HCT116 (cell line): ENCODE data around the gene CDC14A. TPM values are rescaled to one million over a fixed set of nuclear protein-coding genes. Genes with fewer than 3 reads are reported as not detected.

Experiments used
- ATAC-seq: fragments of 200-7000 bp; cut with Tn5 transposase; 2 replicates; pipeline ENCODE4 v1.9.1; 2020; ENCODE audit warnings: mild to moderate bottlenecking, moderate library complexity
- BruUV-seq: library from RNA; stranded (reverse); fragments of 400-500 nt; replicated peaks from 2 replicates; lab custom pipeline; 2021; lab: Mats Ljungman, UMichigan
- CTCF ChIA-PET: fragments of 300-600 bp; sonication (Branson Sonifier 250); formaldehyde crosslinking; loops from one replicate; lab custom pipeline; 2021; ENCODE audit warnings: antibody characterized with exemption; lab: Charles Lee
- POLR2A ChIA-PET: fragments of 300-600, 350-600 bp; sonication (Branson Sonifier 250); formaldehyde crosslinking; loops from one replicate; lab custom pipeline; 2021; ENCODE audit warnings: antibody characterized with exemption; lab: Charles Lee
- RAD21 ChIA-PET, 2 experiments: fragments of 300-600 bp; sonication (Branson Sonifier 250); formaldehyde crosslinking; loops; one replicate each; lab custom pipeline; 2023; ENCODE audit warnings: low total read pairs in 2 of 2; ENCODE audit not compliant: uncharacterized antibody in 2 of 2, unreplicated experiment in 2 of 2, low non-redundant PET in 1 of 2; lab: Charles Lee
- DNase-seq: peaks from one replicate; pipeline ENCODE4 v3.0.0-alpha.2; 2010; ENCODE audit warnings: low read depth, low spot score
- H2AFZ ChIP-seq: fragments of 200-600 bp; shearing (Covaris generic), sonication (generic); 2 replicates; pipeline ENCODE4 v1.6.1; 2017; ENCODE audit warnings: low read depth, mixed run types, mixed read lengths, antibody characterized with exemption, low read length; ENCODE audit not compliant: poor library complexity, severe bottlenecking
- H3K27ac ChIP-seq: 2 replicates; pipeline ENCODE4 v1.5.1; 2012; ENCODE audit warnings: low read depth, low read length
- H3K27me3 ChIP-seq: fragments of 200-600 bp; sonication (generic); 2 replicates; pipeline ENCODE4 v1.6.1; 2016; ENCODE audit warnings: mixed run types, low read length, mixed read lengths; ENCODE audit not compliant: insufficient read depth
- H3K36me3 ChIP-seq, 2 experiments: fragments of 200-500 bp in 1 of 2; fragments of 200-600 bp in 1 of 2; sonication (Bioruptor generic) in 1 of 2; sonication (generic) in 1 of 2; 2 replicates each; pipeline versions ENCODE4 v1.5.1 to v1.6.1; 2014 to 2016; ENCODE audit warnings: low read length in 2 of 2, inconsistent platforms in 1 of 2, mixed read lengths in 1 of 2, mixed run types in 1 of 2; ENCODE audit not compliant: insufficient read depth in 2 of 2, control insufficient read depth in 1 of 2
- H3K4me1 ChIP-seq, 2 experiments: fragments of 200-600 bp in 1 of 2; sonication (generic) in 1 of 2; 2 replicates each; pipeline versions ENCODE4 v1.5.1 to v1.6.1; 2012 to 2017; ENCODE audit warnings: low read length in 2 of 2, inconsistent platforms in 1 of 2, mild to moderate bottlenecking in 1 of 2, mixed read lengths in 1 of 2, mixed run types in 1 of 2, moderate library complexity in 1 of 2; ENCODE audit not compliant: insufficient read depth in 2 of 2, control insufficient read depth in 1 of 2
- H3K4me2 ChIP-seq: fragments of 200-600 bp; sonication (generic); 2 replicates; pipeline ENCODE4 v1.6.1; 2017; ENCODE audit warnings: mixed run types, low read length, mixed read lengths
- H3K4me3 ChIP-seq, 2 experiments: fragments of 200-600 bp in 1 of 2; sonication (generic) in 1 of 2; replicated peaks in 1 of 2; 2 replicates each; pipeline ENCODE4 v1.5.1; 2011 to 2016; ENCODE audit warnings: low read length in 2 of 2, control low read depth in 1 of 2, low read depth in 1 of 2, mild to moderate bottlenecking in 1 of 2, mixed read lengths in 1 of 2, mixed run types in 1 of 2
- H3K79me2 ChIP-seq: fragments of 200-600 bp; sonication (generic); 2 replicates; pipeline ENCODE4 v1.6.1; 2017; ENCODE audit warnings: mild to moderate bottlenecking, mixed run types, low read length, moderate library complexity, mixed read lengths; ENCODE audit not compliant: insufficient read depth
- H3K9ac ChIP-seq: fragments of 200-600 bp; sonication (generic); 2 replicates; pipeline ENCODE4 v1.6.1; 2016; ENCODE audit warnings: low read length, mixed read lengths
- H3K9me2 ChIP-seq: fragments of 200-600 bp; sonication (generic), shearing (Covaris generic); 2 replicates; pipeline ENCODE4 v1.6.1; 2017; ENCODE audit warnings: mixed run types, mild to moderate bottlenecking, moderate library complexity; ENCODE audit not compliant: insufficient read depth
- H3K9me3 ChIP-seq, 2 experiments: fragments of 200-500 bp in 1 of 2; fragments of 200-600 bp in 1 of 2; sonication (Bioruptor generic) in 1 of 2; sonication (generic) in 1 of 2; 2 replicates each; pipeline ENCODE4 v1.6.1; 2014 to 2017; ENCODE audit warnings: low read length in 2 of 2, mixed read lengths in 2 of 2, inconsistent platforms in 1 of 2, low read depth in 1 of 2, mild to moderate bottlenecking in 1 of 2, mixed run types in 1 of 2, moderate library complexity in 1 of 2; ENCODE audit not compliant: control insufficient read depth in 1 of 2, insufficient read depth in 1 of 2
- H4K20me1 ChIP-seq: fragments of 200-600 bp; sonication (generic), shearing (Covaris generic); 2 replicates; pipeline ENCODE4 v1.6.1; 2017; ENCODE audit warnings: mixed run types, mild to moderate bottlenecking, moderate library complexity; ENCODE audit not compliant: insufficient read depth
- ATF3 ChIP-seq: IDR thresholded peaks from 2 replicates; pipeline ENCODE4 v1.6.1; 2012
- CBX3 ChIP-seq: IDR thresholded peaks from 2 replicates; pipeline ENCODE4 v1.6.1; 2012; ENCODE audit warnings: low read depth
- CTCF ChIP-seq, 3 experiments: fragments of 200-600 bp in 1 of 3; sonication (generic) in 1 of 3; IDR thresholded peaks in 2 of 3; conservative IDR thresholded peaks in 1 of 3; 2 replicates each; pipeline ENCODE4 v1.5.1; 2012 to 2017; ENCODE audit warnings: low read depth in 2 of 3, low read length in 2 of 3, antibody characterized with exemption in 1 of 3, borderline replicate concordance in 1 of 3, control low read depth in 1 of 3, mild to moderate bottlenecking in 1 of 3, mixed read lengths in 1 of 3, mixed run types in 1 of 3, moderate library complexity in 1 of 3; ENCODE audit not compliant: insufficient read depth in 1 of 3
- EGR1 ChIP-seq: IDR thresholded peaks from 2 replicates; pipeline ENCODE4 v1.6.1; 2012; ENCODE audit warnings: low read depth
- ELF1 ChIP-seq: IDR thresholded peaks from 2 replicates; pipeline ENCODE4 v1.6.1; 2012; ENCODE audit warnings: low read depth, borderline replicate concordance
- EZH2 ChIP-seq: fragments of 200-600 bp; sonication (generic); IDR thresholded peaks from 2 replicates; pipeline ENCODE4 v1.6.1; 2017; ENCODE audit warnings: antibody characterized with exemption, mixed run types
- EZH2phosphoT487 ChIP-seq: fragments of 200-600 bp; IDR thresholded peaks from 2 replicates; pipeline ENCODE4 v1.6.1; 2018; ENCODE audit warnings: antibody characterized with exemption, borderline replicate concordance
- FOSL1 ChIP-seq: IDR thresholded peaks from 2 replicates; pipeline ENCODE4 v1.6.1; 2012; ENCODE audit warnings: low read depth
- JUND ChIP-seq: IDR thresholded peaks from 2 replicates; pipeline ENCODE4 v1.6.1; 2012
- MAX ChIP-seq: IDR thresholded peaks from 2 replicates; pipeline ENCODE4 v1.6.1; 2012
- POLR2AphosphoS5 ChIP-seq: IDR thresholded peaks from 2 replicates; pipeline ENCODE4 v1.6.1; 2011; ENCODE audit warnings: mild to moderate bottlenecking, low read depth, low read length, moderate library complexity
- RAD21 ChIP-seq: IDR thresholded peaks from 2 replicates; pipeline ENCODE4 v1.6.1; 2012; ENCODE audit warnings: low read depth, mild to moderate bottlenecking
- REST ChIP-seq: IDR thresholded peaks from 2 replicates; pipeline ENCODE4 v1.6.1; 2012; ENCODE audit warnings: low read depth
- YY1 ChIP-seq: IDR thresholded peaks from 2 replicates; pipeline ENCODE4 v1.6.1; 2011; ENCODE audit warnings: low read length, low read depth, moderate library complexity, mild to moderate bottlenecking; ENCODE audit not compliant: insufficient replicate concordance; ENCODE audit errors: extremely low read depth
- ZBTB33 ChIP-seq: IDR thresholded peaks from 2 replicates; pipeline ENCODE4 v1.6.1; 2011; ENCODE audit warnings: mild to moderate bottlenecking, low read length, moderate library complexity; ENCODE audit not compliant: insufficient replicate concordance; ENCODE audit errors: extremely low read depth
- ZFX ChIP-seq: fragments of 450-650 bp; IDR thresholded peaks from 2 replicates; pipeline ENCODE4 v1.6.1; 2017
- ZNF274 ChIP-seq: fragments of 200-500 bp; sonication (Bioruptor generic); IDR thresholded peaks from 2 replicates; pipeline ENCODE4 v1.6.1; 2014; ENCODE audit warnings: mild to moderate bottlenecking, low read depth, low read length, inconsistent platforms
- intact Hi-C: fragments of 100-400 bp; cut with micrococcal nuclease; formaldehyde crosslinking; loops from 2 replicates; pipeline ENCODE4 v1.10.0; 2022
- total RNA-seq: library from RNA; stranded (reverse); gene quantifications from one replicate; pipeline ENCODE4 v1.2.1, GENCODE V29; 2021; ENCODE audit not compliant: unreplicated experiment

The CDC14A gene
- total RNA-seq, 1 experiment from 2014 or later = 5.1 TPM

GRCh38 chr1:100482167-100482566 lies 129.9 kb downstream of the CDC14A start:
- TF ChIP-seq YY1 = no peak
- no peak for TF ChIP-seq CTCF (IDR thresholded peaks at IDR 0.05 in 2 of 3, conservative IDR thresholded peaks at IDR 0.05 in 1 of 3; ENCODE audit: borderline replicate concordance in 1 of 3, insufficient read depth in 1 of 3, low read depth in 2 of 3, low read length in 2 of 3)
- TF ChIP-seq ZFX = no peak
- no peak for TF ChIP-seq CBX3
- TF ChIP-seq MAX = no peak
- TF ChIP-seq FOSL1 = no peak
- TF ChIP-seq EGR1 = no peak
- TF ChIP-seq ZNF274 = no peak
- TF ChIP-seq JUND = no peak
- TF ChIP-seq EZH2phosphoT487 = no peak
- TF ChIP-seq ZBTB33 = no peak
- no peak for TF ChIP-seq RAD21
- TF ChIP-seq REST = no peak
- TF ChIP-seq ATF3 = no peak
- no peak for TF ChIP-seq ELF1
- no peak for TF ChIP-seq EZH2
- TF ChIP-seq POLR2AphosphoS5 = no peak
- intact Hi-C loops = no loop called here
- CTCF ChIA-PET = no interaction called here
- Histone ChIP-seq H3K9me3 (no peaks in the 10 kb centered on the region), H3K36me3 (no peaks in the 10 kb centered on the region), H4K20me1 (no peaks in the 10 kb centered on the region), H3K4me3 (no peak overlapping the region), H3K9ac (no peak overlapping the region), H3K27me3 (no peaks in the 10 kb centered on the region), H3K9me2 (no peaks in the 10 kb centered on the region), H2AFZ (no peak overlapping the region), H3K27ac (no peak overlapping the region), H3K4me2 (no peak overlapping the region), H3K4me1 (no peaks in the 10 kb centered on the region), H3K79me2 (no peaks in the 10 kb centered on the region)
- POLR2A ChIA-PET = no interaction called here
- no TSS peak for BruUV-seq
- DNase-seq = no peak
- no peak for ATAC-seq
- RAD21 ChIA-PET = no interaction called here
